Vagina (tissue), 2 donors: Measurements from ENCODE around the gene WNT16.

Experiments used
- CTCF ChIP-seq, 3 experiments: fragments of 450-650 bp in 2 of 3; fragments of 200-600 bp in 1 of 3; sonication (generic) in 1 of 3; IDR thresholded peaks; one replicate each; pipeline ENCODE4 v1.5.1; 2017 to 2019; ENCODE audit warnings: antibody characterized with exemption in 3 of 3, mild to moderate bottlenecking in 2 of 3, moderate library complexity in 2 of 3
- POLR2A ChIP-seq, 2 donors: fragments of 450-650 bp; IDR thresholded peaks; one replicate each; pipeline ENCODE4 v1.6.1; 2017; ENCODE audit warnings: antibody characterized with exemption in 2 of 2, mild to moderate bottlenecking in 2 of 2, moderate library complexity in 2 of 2

- TF ChIP-seq CTCF (IDR thresholded peaks at IDR 0.05): no peak
- no peak for TF ChIP-seq POLR2A (IDR thresholded peaks at IDR 0.05)
These were observed 5.6 kb downstream of the WNT16 start for GRCh38 chr7:121334376-121334775.
